ENCODE results near the gene JCHAIN. TPM values are rescaled to one million over a fixed set of nuclear protein-coding genes. Genes with fewer than 3 reads are reported as not detected.
"Not testable (repeated sequence)": the region's sequence is repeated elsewhere in the genome, so short reads cannot be mapped to it uniquely, and the experiment has no call there.

Gene JCHAIN
- total RNA-seq, 4 donors from 2014 or later, result 15.8 to 99.9 (median 36.0) TPM

GRCh38 chr4:70688795-70689231, 22.5 kb upstream of the JCHAIN start:
- ATAC-seq (ENCODE audit: low FRiP score) (peak; percentile 41), DNase-seq (ENCODE audit: low spot score) (no peak)

GRCh38 chr4:70687821-70688794, 21.8 kb upstream of the JCHAIN start, which contains the start of gene UTP3:
UTP3 (plus strand) TSS chr4:70688532; CDS start chr4:70688678, 146 bp downstream.
- peak; percentile 66 for DNase-seq (ENCODE audit: low spot score)
- peak; percentile 98 for ATAC-seq (ENCODE audit: low FRiP score)
- peak in 1 of 3 donors; percentile 80 for TF ChIP-seq CTCF (IDR thresholded peaks at IDR 0.05)

More at GRCh38 chr4:70688795-70689231, 22.5 kb upstream of the JCHAIN start:
- TF ChIP-seq CTCF (IDR thresholded peaks at IDR 0.05), result no peak

GRCh38 chr4:70687392-70687791, 21.1 kb upstream of the JCHAIN start:
- ATAC-seq (ENCODE audit: low FRiP score) (no peak), DNase-seq (ENCODE audit: low spot score) (no peak)
- no peak for TF ChIP-seq CTCF (IDR thresholded peaks at IDR 0.05)

- not testable (repeated sequence) for DNase-seq (ENCODE audit: low spot score); ATAC-seq (ENCODE audit: low FRiP score)
Observed at GRCh38 chr4:70682142-70682541, 15.8 kb upstream of the JCHAIN start.

GRCh38 chr4:70681704-70682103, 15.4 kb upstream of the JCHAIN start:
- DNase-seq (ENCODE audit: low spot score) (no peak), ATAC-seq (ENCODE audit: low FRiP score) (no peak)
- TF ChIP-seq CTCF (IDR thresholded peaks at IDR 0.05), result no peak

GRCh38 chr4:70680934-70681333, 14.6 kb upstream of the JCHAIN start:
- DNase-seq (ENCODE audit: low spot score), result no peak
- TF ChIP-seq CTCF (IDR thresholded peaks at IDR 0.05), result no peak
- ATAC-seq (ENCODE audit: low FRiP score), result no peak

GRCh38 chr4:70678383-70678999, 12.2 kb upstream of the JCHAIN start:
- no peak for ATAC-seq (ENCODE audit: low FRiP score)
- no peak for DNase-seq (ENCODE audit: low spot score)
- TF ChIP-seq CTCF (IDR thresholded peaks at IDR 0.05), result no peak

Data from omental fat pad (tissue), 4 donors.